ENCODE measurements around the gene TCN2.
"Not testable (repeated sequence)": the region's sequence is repeated elsewhere in the genome, so short reads cannot be mapped to it uniquely, and the experiment has no call there.

- not testable (repeated sequence) for TF ChIP-seq CTCF (conservative IDR thresholded peaks at IDR 0.05); EZH2 (IDR thresholded peaks at IDR 0.05; ENCODE audit: low read depth)
Observed at GRCh38 chr22:30592360-30592713, 14.6 kb upstream of the TCN2 start.
